NCI-H2227 treated with DMSO at 0.1 percent for 48 hours (cell line): ENCODE data around the gene KIF25.
"Not testable (repeated sequence)": the region's sequence is repeated elsewhere in the genome, so short reads cannot be mapped to it uniquely, and the experiment has no call there.

Experiments used
- DNase-seq: peaks from one replicate; lab custom pipeline; 2025; lab: John Stamatoyannopoulos, UW

Gene KIF25

GRCh38 chr6:167975458-167975857 is 22.0 kb upstream of the KIF25 start:
- no peak for DNase-seq

DNA sequence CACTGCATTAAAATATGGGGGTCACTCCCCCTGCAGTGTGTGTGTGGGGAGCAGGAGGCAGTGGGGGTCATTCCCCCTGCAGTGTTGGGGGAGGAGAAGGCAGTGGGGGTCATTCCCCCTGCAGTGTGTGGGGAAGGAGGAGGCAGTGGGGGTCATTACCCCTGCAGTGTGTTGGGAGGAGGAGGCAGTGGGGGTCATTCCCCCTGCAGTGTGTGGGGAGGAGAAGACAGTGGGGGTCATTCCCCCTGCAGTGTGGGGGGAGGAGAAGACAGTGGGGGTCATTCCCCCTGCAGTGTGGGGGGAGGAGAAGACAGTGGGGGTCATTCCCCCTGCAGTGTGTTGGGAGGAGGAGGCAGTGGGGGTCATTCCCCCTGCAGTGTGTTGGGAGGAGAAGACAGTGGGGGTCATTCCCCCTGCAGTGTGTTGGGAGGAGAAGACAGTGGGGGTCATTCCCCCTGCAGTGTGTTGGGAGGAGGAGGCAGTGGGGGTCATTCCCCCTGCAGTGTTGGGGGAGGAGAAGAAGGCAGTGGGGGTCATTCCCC is 21.3 kb upstream of the KIF25 start:
- not testable (repeated sequence) for DNase-seq

DNA sequence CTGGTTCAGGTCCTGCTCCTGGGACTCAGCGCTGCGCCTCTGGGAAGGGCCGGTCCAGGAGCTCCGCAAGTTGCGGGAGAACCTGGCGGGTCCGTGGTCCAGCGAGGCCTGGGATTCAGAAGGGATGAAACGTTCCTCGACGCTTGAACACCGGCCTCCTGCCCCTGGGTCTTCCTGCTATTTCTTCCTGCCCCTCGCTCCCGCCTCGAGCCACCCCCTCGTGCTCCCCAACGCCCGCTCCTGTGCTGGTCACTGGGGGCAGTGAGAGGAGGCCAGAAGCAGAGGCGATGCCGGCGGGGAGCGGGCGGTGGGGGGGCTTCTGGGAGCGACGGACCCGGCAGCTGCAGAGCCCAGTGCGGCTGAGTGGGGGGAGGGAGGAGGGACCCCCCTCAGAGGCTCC is 20.8 kb upstream of the KIF25 start:
- DNase-seq = no peak

DNA sequence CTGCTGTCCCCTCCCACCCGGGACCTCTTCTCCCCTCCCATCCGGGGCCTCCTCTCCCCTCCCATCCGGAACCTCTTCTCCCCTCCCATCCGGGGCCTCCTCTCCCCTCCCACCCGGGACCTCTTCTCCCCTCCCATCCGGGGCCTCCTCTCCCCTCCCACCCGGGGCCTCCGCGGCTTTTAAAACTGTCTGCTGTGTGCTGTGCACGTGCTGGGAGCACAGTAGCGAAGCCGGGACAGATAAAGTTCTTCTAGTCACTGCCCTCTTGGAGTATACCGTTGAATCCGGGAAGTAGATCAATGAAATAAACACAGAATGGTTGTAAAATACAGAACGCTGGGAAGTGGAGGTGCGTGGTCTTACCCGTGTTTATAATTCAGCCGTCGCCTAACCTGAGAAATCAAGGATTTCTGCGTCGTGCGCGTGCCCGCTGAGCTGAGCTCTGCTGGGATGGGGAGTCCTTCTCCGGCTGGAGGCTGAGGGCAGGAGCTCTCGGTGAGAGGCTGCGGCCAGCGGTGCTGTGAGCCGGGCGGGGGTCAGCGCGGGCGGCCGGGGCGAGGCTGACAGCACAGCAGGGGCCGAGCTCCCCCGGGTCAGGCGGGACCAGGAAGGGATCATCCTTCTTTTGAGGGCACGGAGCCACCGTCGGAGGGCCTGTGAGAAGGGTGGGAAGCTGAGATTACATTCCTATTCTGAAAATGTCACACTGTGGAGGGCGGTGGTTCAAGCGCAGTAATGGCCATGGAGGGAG is 19.6 kb upstream of the KIF25 start:
- no peak for DNase-seq

GRCh38 chr6:167978607-167979006 is 18.9 kb upstream of the KIF25 start:
- no peak for DNase-seq

DNA sequence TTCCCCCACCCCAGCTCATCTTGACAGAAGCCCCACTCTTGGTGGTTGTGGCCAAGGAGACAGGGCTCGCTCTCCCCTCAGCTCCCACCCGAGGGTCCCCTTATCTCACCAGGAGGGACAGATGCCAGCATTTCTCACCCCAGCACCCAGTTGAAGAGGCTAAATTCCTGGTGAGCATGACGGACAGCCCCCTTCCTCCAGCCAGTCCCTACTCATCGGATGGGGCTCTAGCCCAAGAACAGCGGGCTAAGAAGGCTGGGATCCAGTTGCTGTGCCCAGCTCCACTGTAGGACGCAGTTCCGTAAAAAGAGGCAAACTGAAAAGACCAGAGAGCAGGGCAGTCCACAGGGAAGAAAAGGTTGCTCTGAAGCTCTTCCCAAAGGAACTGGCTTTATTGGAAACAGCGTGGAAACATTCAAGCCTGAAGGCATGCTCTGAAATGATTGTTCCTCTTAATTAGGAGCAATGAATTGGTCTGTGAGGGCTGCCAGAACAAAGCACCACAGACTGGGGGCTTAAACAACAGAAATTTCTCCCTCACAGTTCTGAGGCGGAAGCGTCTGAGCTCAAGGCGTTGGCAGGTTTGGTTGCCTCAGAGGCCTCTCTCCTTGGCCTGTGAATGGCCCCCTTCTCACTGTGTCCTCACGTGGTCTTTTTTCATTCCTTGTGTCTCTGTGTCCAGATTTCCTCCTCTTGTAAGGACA is 17.9 kb upstream of the KIF25 start:
- DNase-seq = no peak

DNA sequence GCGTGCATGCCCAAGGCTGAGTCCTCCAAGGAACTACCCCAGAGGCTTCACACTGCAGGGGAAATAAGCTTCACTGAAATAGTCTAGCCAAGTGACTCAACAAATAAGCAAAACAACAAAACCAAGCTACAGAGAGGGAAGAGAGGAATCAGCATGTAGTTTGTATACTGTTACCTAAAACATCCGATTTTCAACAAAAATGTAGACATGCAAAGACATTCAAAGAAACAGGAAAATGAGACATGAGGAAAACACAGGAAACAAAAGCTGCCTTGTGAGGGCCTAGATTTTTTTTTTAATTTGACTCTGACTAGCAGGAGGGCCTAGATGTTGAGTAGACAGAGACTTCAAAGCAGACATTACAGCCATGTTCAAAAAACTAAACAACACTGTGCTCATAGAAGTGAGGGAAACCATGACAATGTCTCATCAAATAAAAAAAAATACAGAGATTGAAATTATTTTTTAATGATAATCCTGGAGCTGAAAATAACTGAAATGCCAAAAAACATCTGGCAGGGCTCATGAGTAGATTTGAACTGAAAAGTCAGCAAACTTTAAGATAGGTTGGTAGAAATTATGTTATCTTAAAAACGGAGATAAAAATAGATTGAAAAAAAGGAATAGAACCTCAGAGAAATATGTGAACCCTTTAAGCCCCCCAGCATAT is 16.4 kb upstream of the KIF25 start:
- DNase-seq = no peak

GRCh38 chr6:167981916-167982462 is 15.5 kb upstream of the KIF25 start:
- DNase-seq = no peak

DNA sequence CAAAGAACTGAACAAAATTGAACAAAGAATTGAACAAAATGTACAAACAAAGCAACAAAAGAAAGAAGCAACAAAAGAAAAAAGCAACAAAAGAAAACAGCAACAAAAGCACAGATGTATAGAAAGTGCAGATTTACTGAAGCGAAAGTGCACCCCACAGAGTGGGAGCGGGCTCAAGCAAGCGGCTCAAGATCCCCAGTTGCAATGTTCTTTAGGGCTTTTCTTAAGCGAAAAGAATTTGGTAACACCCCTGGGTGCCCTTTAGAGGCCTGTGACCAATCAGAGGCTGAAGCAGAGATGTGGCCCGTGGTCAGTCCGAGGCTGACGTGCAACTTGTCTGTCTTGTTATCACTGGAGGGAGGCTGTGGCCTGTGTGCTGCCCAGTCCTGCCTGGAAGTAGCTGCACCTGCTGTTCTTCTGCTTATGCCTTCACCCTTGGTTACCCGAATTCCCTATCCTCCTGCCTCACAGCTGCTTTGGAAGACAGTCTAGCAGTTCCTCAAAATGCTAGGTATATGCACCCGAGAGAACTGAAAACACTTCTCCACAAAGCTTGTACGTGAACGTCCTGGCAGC is 13.2 kb upstream of the KIF25 start:
- DNase-seq = no peak

- DNase-seq = no peak
These were observed 12.4 kb upstream of the KIF25 start for GRCh38 chr6:167984876-167985604.

DNA sequence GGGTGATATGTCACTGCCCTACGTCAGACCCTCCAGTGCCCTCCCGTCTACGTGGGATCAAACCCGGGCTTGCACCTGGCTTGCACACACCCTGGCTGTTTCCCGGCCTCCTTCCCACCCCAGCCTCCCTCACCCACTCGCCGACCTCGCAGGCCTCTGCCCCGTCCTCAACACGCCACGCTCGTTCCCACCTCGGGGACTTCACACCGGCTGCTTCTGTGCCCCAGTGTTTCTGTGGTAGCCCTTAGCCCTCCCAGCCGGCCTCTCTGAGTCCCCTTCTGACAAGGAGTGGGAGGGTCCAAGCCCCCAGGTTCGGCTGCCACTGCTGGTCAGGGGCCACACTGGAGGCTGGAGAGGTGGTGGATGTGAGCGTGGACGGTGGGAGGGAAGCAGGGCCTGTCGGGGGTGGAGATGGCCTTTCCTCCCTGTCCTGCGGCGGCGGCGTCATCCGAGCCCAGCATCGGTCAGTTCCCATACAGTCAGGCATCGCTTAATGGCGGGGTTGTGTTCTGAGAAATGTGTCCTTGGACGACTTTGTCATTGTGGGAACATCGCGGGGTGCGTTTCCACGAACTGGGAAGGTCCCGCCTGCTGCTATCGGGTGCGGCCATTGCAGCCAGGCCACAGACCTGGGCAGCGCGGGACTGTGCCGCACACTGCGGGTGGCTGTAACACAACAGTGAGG is 11.4 kb upstream of the KIF25 start:
- no peak for DNase-seq

GRCh38 chr6:167987396-167988153 is 9.9 kb upstream of the KIF25 start:
- no peak for DNase-seq

- DNase-seq = no peak
These were observed 9.3 kb upstream of the KIF25 start for GRCh38 chr6:167988154-167988495.

- DNase-seq = no peak
These were observed 8.3 kb upstream of the KIF25 start for GRCh38 chr6:167988945-167989841.

GRCh38 chr6:167990016-167990945 is 7.2 kb upstream of the KIF25 start:
- DNase-seq = no peak

- DNase-seq = no peak
These were observed 4.3 kb upstream of the KIF25 start for GRCh38 chr6:167993169-167993568.

- no peak for DNase-seq
These were observed 3.6 kb upstream of the KIF25 start for GRCh38 chr6:167993831-167994230.

DNA sequence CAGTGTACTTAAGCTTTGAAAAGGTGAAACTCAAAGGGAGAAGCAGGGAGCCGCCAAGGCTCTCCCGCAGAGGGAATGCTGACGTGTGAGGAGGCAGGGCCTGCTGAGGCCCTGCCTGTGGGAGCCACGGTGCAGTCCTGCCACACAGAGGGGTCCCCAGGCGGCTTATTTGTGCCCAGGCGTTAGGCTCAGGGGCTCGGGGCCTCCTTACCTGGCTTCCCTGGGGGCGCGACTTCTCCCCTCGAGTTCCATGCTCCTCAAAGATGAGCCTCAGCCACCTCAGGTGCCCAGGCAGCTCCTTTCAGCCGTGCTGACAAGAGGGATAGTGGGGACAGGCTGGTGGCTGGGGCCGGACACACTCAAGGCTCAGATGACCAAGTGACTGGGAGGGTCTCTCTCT is 2.2 kb upstream of the KIF25 start:
- DNase-seq = no peak
